Fibroblast of villous mesenchyme (primary cell): Measurements from ENCODE around the gene MRPS7. TPM values are rescaled to one million over a fixed set of nuclear protein-coding genes. Genes with fewer than 3 reads are reported as not detected.
"Not testable (repeated sequence)": the region's sequence is repeated elsewhere in the genome, so short reads cannot be mapped to it uniquely, and the experiment has no call there.

Source experiments
- DNase-seq: peaks from one replicate; pipeline ENCODE4 v3.0.0-alpha.2; 2010; ENCODE audit warnings: low read depth
- H3K4me3 ChIP-seq: 2 replicates; pipeline ENCODE4 v1.5.1; 2011; ENCODE audit warnings: low read depth, mild to moderate bottlenecking, low read length
- total RNA-seq: library from RNA; depleted of rRNA; stranded (reverse); fragments of >200 nt; gene quantifications from 2 replicates; pipeline ENCODE4 v1.2.3, GENCODE V29; 2012
- TF ChIP-seq, protein P1 (sequence below): IDR thresholded peaks from 2 replicates; pipeline ENCODE4 v1.5.1; 2012; ENCODE audit warnings: low read depth, mild to moderate bottlenecking, low read length; ENCODE audit not compliant: insufficient read depth

MRPS7 gene
- total RNA-seq, 1 donor, result 70.8 TPM

DNA sequence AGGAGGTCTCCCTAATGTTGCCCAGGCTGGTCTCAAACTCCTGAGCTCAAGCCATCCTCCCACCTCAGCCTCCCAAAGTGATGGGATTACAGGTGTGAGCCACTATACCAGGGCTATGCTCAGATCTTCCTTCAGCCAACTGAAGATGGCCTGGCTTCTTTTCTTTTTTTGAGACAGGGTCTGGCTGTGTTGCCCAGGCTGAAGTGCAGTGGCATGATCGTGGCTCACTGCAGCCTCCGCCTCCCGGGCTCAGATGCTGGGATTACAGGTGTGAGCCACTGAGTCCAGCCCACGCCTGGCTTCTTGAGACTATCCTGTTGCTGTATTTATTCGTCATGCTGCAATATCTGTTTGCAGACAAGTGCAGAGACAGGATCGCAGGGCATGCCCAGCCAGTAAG is 23.4 kb downstream of the MRPS7 start:
- no peak for DNase-seq
- H3K4me3 ChIP-seq, result no peak overlapping the region
- TF ChIP-seq, protein P1, sequence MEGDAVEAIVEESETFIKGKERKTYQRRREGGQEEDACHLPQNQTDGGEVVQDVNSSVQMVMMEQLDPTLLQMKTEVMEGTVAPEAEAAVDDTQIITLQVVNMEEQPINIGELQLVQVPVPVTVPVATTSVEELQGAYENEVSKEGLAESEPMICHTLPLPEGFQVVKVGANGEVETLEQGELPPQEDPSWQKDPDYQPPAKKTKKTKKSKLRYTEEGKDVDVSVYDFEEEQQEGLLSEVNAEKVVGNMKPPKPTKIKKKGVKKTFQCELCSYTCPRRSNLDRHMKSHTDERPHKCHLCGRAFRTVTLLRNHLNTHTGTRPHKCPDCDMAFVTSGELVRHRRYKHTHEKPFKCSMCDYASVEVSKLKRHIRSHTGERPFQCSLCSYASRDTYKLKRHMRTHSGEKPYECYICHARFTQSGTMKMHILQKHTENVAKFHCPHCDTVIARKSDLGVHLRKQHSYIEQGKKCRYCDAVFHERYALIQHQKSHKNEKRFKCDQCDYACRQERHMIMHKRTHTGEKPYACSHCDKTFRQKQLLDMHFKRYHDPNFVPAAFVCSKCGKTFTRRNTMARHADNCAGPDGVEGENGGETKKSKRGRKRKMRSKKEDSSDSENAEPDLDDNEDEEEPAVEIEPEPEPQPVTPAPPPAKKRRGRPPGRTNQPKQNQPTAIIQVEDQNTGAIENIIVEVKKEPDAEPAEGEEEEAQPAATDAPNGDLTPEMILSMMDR, result no peak

GRCh38 chr17:75287221-75287620 is 25.5 kb downstream of the MRPS7 start:
- TF ChIP-seq, protein P1, result no peak
- H3K4me3 ChIP-seq, result no peak overlapping the region
- no peak for DNase-seq

DNA sequence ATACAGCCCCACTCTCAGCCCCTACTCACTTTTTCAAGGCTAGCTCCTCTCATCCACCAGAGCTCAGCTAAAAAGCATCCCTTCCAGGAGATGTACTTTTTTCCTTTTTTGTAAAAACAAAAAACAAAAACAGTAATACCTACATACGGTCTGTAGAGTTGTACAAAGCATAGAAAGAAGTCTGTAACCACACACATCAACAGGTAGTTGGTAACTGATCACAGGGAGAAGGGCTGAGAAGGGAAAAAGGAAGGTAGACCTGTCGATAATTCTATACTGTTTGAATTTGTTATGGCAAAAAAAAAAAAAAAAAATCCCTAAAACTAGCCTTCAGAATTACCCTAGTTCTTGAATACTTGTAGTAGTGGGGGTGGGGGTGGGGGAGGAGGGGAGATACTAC is 26.7 kb downstream of the MRPS7 start:
- no peak for DNase-seq
- peak overlapping the region; percentile 88 for H3K4me3 ChIP-seq
- TF ChIP-seq, protein P1, result no peak

GRCh38 chr17:75288770-75289114 is 27.1 kb downstream of the MRPS7 start:
- no peak for DNase-seq
- H3K4me3 ChIP-seq, result peak overlapping the region; percentile 88
- TF ChIP-seq, protein P1, result no peak

GRCh38 chr17:75289115-75289831 is 27.6 kb downstream of the MRPS7 start, which contains the start of gene SLC25A19:
Gene SLC25A19 (minus strand): TSS chr17:75289433. CDS start chr17:75286764, 2,669 bp downstream.
- peak within 1 kb of the TSS; percentile 88 for H3K4me3 ChIP-seq
- TF ChIP-seq, protein P1, result peak; percentile 5
- peak; percentile 99 for DNase-seq

- TF ChIP-seq, protein P1, result peak; percentile 19
- DNase-seq, result peak; percentile 89
- peak overlapping the region; percentile 88 for H3K4me3 ChIP-seq
These were observed 28.2 kb downstream of the MRPS7 start for GRCh38 chr17:75289832-75290337.

- DNase-seq, H3K4me3 ChIP-seq: not testable (repeated sequence)
These were observed 31.2 kb downstream of the MRPS7 start for GRCh38 chr17:75292810-75293448.
